NT2/D1 (cell line): ENCODE results near the gene CUL5.

Experiments used
- DNase-seq: peaks from one replicate; pipeline ENCODE4 v3.0.0-alpha.2; 2011; ENCODE audit warnings: low read depth, low spot score
- H3K27me3 ChIP-seq: 2 replicates; pipeline ENCODE4 v1.6.0; 2011; ENCODE audit warnings: mild to moderate bottlenecking; ENCODE audit not compliant: insufficient read length, insufficient read depth
- H3K36me3 ChIP-seq: 2 replicates; pipeline ENCODE4 v1.6.1; 2011; ENCODE audit warnings: mild to moderate bottlenecking, low read length, mixed read lengths; ENCODE audit not compliant: insufficient read depth, insufficient read length
- H3K4me1 ChIP-seq: 2 replicates; pipeline ENCODE4 v1.5.1; 2011; ENCODE audit not compliant: insufficient read depth, insufficient read length
- H3K4me3 ChIP-seq: 2 replicates; pipeline ENCODE4 v1.5.1; 2011; ENCODE audit warnings: low read depth; ENCODE audit not compliant: insufficient read length
- H3K9ac ChIP-seq: 2 replicates; pipeline ENCODE4 v1.6.0; 2011; ENCODE audit warnings: low read depth; ENCODE audit not compliant: insufficient read length
- H3K9me3 ChIP-seq: 2 replicates; pipeline ENCODE4 v1.5.1; 2011; ENCODE audit warnings: mild to moderate bottlenecking, low read length; ENCODE audit not compliant: insufficient read depth
- SUZ12 ChIP-seq: IDR thresholded peaks from 2 replicates; pipeline ENCODE4 v1.6.1; 2011; ENCODE audit not compliant: insufficient read length, insufficient read depth; ENCODE audit errors: extremely low read depth
- YY1 ChIP-seq: IDR thresholded peaks from 2 replicates; pipeline ENCODE4 v1.6.1; 2011; ENCODE audit not compliant: insufficient read length, insufficient read depth
- ZNF274 ChIP-seq: IDR thresholded peaks from 2 replicates; pipeline ENCODE4 v1.6.1; 2011; ENCODE audit warnings: mild to moderate bottlenecking, low read depth, low read length

Gene CUL5

DNA sequence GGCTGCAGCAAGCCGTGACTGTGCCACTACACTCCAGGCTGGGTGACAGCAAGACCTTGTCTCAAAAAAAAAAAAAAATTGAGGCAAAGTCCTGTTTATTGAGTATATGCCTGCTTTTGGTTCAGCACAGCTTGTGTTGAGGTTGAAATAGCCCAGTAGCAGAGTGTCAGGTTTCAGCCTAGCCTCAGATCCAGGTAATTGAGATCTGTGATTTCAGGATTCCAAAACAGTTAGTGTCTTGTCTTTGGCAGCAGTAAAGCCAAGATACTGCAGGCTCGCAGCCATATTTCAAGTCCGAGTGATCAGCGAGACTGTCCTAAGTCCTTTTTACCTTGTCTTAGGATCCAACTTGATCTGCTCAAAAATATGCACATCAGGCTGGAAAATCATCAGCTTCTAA, 27.0 kb downstream of the CUL5 start:
- H3K27me3 ChIP-seq = no peaks in the 10 kb centered on the region
- no peak overlapping the region for H3K9ac ChIP-seq
- peaks cover 34% of the 10 kb centered on the region for H3K36me3 ChIP-seq
- TF ChIP-seq YY1 (no peak), ZNF274 (no peak), SUZ12 (no peak)
- H3K4me1 ChIP-seq = no peaks in the 10 kb centered on the region
- H3K4me3 ChIP-seq = no peak overlapping the region
- no peaks in the 10 kb centered on the region for H3K9me3 ChIP-seq
- no peak for DNase-seq

- DNase-seq = no peak
- TF ChIP-seq YY1 = no peak
- no peak for TF ChIP-seq ZNF274
- TF ChIP-seq SUZ12 = no peak
- no peaks in the 10 kb centered on the region for H3K9me3 ChIP-seq
- no peak overlapping the region for H3K9ac ChIP-seq
- no peaks in the 10 kb centered on the region for H3K4me1 ChIP-seq
- H3K36me3 ChIP-seq = peaks cover 31% of the 10 kb centered on the region
- no peak overlapping the region for H3K4me3 ChIP-seq
- no peaks in the 10 kb centered on the region for H3K27me3 ChIP-seq
Measured at GRCh38 chr11:108037211-108037610, 28.5 kb downstream of the CUL5 start.

DNA sequence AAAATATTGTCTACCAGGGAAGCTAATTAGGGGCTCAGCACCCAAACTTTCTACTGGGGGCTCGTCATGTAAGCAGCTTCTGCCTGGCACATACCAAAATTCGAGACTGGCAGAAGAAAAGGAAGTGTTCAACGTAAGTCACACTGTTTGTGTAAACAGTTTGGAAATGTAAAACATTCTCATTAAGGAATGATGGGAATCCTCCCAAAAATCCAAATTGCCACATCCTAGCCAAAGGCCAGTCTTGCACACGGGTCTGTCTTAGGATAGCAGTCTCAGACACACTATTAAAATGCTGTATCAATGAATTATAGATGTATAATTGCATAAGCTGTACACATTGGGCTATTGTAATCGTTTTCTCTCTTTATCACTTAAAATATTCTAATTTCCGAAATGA, 28.9 kb downstream of the CUL5 start:
- no peaks in the 10 kb centered on the region for H3K27me3 ChIP-seq
- H3K36me3 ChIP-seq = peaks cover 31% of the 10 kb centered on the region
- no peaks in the 10 kb centered on the region for H3K4me1 ChIP-seq
- H3K4me3 ChIP-seq = no peak overlapping the region
- no peaks in the 10 kb centered on the region for H3K9me3 ChIP-seq
- TF ChIP-seq ZNF274 (no peak), SUZ12 (no peak), YY1 (no peak)
- H3K9ac ChIP-seq = no peak overlapping the region
- DNase-seq = no peak

- no peaks in the 10 kb centered on the region for H3K27me3 ChIP-seq
- no peak for DNase-seq
Measured at GRCh38 chr11:108048269-108048668, 39.6 kb downstream of the CUL5 start.

GRCh38 chr11:108062336-108062735, 53.6 kb downstream of the CUL5 start:
- Histone ChIP-seq H3K36me3 (peaks cover 31% of the 10 kb centered on the region), H3K4me3 (no peak overlapping the region), H3K9ac (no peak overlapping the region), H3K9me3 (no peaks in the 10 kb centered on the region), H3K4me1 (no peaks in the 10 kb centered on the region), H3K27me3 (no peaks in the 10 kb centered on the region)
- no peak for DNase-seq
- no peak for TF ChIP-seq SUZ12
- no peak for TF ChIP-seq YY1

More at GRCh38 chr11:108048269-108048668, 39.6 kb downstream of the CUL5 start:
- Histone ChIP-seq H3K36me3 (peaks cover 22% of the 10 kb centered on the region), H3K4me3 (no peak overlapping the region), H3K9me3 (no peaks in the 10 kb centered on the region), H3K4me1 (no peaks in the 10 kb centered on the region), H3K9ac (no peak overlapping the region)
- TF ChIP-seq YY1 (no peak), ZNF274 (no peak), SUZ12 (no peak)

- Histone ChIP-seq H3K4me3 (no peak overlapping the region), H3K36me3 (peaks cover 31% of the 10 kb centered on the region), H3K27me3 (no peaks in the 10 kb centered on the region), H3K9ac (no peak overlapping the region), H3K9me3 (no peaks in the 10 kb centered on the region), H3K4me1 (no peaks in the 10 kb centered on the region)
- TF ChIP-seq YY1 (no peak), SUZ12 (no peak), ZNF274 (no peak)
- DNase-seq = no peak
Measured at GRCh38 chr11:108063410-108063809, 54.7 kb downstream of the CUL5 start.

DNA sequence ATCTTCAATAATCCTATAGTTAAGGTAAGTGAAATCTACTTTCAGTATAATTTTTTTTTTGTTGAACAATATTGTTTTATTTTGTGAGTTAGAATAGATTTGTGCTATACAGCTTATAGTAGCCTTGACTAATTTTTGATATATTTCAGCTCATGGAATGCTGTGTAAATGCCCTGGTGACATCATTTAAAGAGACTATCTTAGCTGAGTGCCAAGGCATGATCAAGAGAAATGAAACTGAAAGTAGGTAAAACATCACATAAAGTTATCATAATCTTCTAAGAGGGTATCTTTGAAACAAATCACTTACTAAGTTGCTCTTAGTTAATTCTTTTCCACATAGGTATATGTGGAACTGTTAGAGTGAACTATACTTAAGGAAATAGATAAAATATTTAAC, 61.2 kb downstream of the CUL5 start:
- Histone ChIP-seq H3K4me3 (no peak overlapping the region), H3K9ac (no peak overlapping the region)
- no peak for DNase-seq

DNA sequence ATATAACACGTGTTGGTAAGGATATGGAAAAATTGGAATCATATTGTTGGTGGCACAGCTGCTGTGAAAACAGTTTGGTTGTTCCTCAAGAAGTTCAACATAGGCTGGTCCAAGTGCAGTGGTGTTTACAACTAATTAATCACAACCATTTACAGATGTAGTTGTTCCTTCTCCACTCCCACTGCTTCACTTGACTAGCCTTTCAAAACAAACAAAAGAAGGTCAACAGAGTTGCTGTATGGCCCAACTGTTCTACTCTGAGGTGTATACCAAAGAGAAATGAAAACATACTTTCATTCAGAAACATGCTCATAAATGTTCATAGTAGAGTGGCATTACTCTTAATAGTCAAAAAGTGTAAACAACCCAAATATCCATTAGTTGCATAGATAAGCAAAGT, 76.1 kb downstream of the CUL5 start:
- Histone ChIP-seq H3K9ac (no peak overlapping the region), H3K9me3 (no peaks in the 10 kb centered on the region), H3K36me3 (peaks cover 18% of the 10 kb centered on the region), H3K27me3 (no peaks in the 10 kb centered on the region), H3K4me1 (no peaks in the 10 kb centered on the region), H3K4me3 (no peak overlapping the region)
- DNase-seq = no peak
- TF ChIP-seq SUZ12 (no peak), YY1 (no peak), ZNF274 (no peak)

More for the DNA sequence above, 61.2 kb downstream of the CUL5 start:
- no peaks in the 10 kb centered on the region for H3K27me3 ChIP-seq
- no peaks in the 10 kb centered on the region for H3K4me1 ChIP-seq
- H3K36me3 ChIP-seq = peaks cover 19% of the 10 kb centered on the region
- H3K9me3 ChIP-seq = no peaks in the 10 kb centered on the region
- no peak for TF ChIP-seq ZNF274
